Raji (cell line): ENCODE results near the gene IL18R1.

Experiments used
- POLR2A ChIP-seq: IDR thresholded peaks from 2 replicates; pipeline ENCODE4 v1.6.1; 2011; ENCODE audit warnings: low read depth, low read length, control low read depth; ENCODE audit not compliant: insufficient read depth

IL18R1 gene

DNA sequence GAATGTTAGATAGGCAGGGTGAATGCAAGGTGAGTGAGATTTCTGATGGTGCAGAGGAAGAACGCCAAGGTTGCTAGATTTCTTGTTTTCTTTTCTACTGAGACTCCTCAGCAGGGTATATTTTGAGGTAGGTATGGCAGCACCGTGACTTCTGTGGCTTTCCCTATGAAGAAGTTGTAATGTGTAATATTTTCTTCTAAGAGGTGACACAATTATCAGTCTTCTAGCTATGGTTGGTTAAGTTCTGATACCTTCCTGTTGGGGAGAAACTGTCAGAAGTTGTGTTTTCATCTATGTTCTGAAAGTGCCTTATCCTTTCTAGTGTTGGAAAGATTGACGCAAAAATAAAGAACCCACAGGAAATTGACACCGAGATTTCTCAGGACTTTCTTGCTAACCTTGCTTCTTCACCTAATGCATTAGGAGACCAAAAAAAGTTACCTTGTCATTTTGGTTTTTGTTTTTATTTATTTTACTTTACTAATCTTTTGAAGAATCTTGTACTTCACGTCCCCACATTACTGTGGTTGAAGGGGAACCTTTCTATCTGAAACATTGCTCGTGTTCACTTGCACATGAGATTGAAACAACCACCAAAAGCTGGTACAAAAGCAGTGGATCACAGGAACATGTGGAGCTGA is 11.9 kb downstream of the IL18R1 start:
- no peak for TF ChIP-seq POLR2A

DNA sequence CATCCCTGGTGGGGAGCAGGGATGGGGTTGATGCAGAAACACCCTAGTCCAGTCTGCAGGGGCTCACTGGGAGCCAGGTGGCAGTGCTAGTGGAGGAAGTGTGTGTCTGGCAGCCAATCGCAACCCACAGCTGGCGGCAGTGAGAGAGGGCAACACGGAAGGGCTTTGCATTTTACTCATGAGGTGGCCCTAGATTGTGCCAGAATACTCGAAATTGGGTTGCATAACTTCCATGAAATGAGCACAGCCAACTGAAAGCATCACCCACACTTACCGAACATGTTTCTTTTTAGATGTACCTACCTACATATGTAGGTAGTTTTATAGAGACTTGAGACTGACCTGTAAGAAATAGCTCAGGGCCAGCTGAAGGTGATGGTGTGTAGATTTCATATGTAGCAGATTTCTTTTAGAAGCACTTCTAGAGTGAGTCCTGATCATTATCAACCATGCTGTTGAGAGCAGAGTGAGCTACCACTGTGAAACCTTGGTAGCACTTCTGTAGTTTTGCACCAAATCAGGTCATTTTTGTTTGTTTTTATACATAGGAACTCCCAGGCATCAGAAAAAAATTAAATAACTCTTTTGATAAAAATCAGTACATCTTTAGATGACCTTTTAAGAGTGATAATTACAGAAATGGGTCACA is 13.0 kb downstream of the IL18R1 start:
- no peak for TF ChIP-seq POLR2A

DNA sequence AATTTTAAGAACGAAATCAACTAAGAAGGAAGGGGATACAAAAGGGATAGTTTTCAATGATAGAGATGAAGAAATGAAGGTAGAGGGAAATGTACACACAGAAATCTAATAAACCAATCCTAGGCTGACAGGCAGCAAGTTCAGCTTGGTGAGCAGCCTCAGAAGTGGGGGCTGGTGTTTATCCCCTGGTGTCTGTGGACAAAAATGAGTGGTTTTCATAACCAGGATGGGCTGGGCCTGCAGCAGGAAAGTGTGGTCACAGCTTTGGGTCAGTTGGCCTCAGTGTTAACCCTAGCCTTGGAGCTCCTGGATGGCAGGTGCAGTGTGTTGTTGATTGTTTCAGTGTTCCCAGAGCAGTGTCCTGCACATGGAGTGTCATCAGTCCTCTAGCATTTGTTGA is 14.3 kb downstream of the IL18R1 start:
- TF ChIP-seq POLR2A = no peak

DNA sequence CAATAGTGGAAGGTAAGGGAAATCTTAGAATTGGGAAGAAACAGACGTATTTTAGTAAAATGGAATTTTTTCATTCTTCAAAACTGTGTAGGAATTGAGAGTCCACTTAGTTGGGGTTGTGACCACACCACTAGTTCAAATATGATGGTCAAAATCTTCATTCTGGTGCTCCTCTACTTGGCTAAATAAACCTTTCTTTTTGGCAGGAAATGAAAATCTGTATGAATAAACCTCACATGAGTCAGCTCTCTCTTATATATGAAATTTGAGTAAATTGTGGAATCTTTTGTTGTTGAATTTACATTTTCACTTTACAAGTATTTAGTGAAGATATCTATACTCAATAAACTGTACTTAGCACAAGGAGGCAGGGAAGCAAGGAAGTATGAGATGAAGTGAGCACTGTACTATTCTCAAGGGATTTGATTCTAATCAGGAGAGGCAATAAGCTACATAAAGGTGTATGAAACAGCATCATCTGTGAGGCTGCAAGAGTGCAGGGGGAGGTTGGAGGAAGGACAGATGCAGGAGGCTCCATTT is 20.5 kb downstream of the IL18R1 start:
- no peak for TF ChIP-seq POLR2A

DNA sequence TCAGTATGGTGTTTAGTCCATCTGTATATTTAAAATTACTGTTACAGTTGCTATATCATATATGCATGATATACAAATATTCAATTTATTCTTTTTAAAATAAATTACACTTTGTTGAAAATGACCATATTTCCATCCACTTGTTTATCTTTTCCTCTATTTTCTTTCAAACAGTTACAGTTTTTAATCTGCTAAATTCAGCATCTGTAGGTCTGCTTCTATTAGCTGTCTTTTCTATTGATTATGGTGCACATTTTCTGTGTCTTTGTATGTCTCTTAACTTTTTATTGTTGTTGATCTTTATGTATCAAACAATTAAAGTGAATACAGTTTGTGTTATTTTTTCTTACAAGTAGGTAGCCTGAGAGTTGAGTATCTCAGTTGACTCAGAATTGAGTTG is 28.1 kb downstream of the IL18R1 start:
- no peak for TF ChIP-seq POLR2A

DNA sequence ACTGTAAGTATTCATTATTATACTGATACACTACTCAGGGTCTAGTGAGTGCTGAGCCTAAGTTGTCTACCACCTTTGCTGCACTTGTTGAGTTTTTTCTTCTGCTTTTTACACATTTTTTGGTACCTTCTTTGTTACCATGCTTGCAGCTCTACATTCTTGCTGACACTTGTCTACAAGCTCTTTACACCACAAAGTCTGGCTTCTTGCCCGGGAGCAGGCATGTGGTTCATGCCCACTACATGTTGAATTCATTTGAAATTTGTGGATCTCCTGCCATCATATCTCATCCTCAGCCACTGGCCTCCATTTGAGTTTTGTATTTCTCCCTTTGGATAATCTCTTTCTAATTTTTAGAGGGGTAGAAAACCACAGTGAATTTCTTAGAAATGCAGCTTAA is 29.9 kb downstream of the IL18R1 start:
- TF ChIP-seq POLR2A = no peak

DNA sequence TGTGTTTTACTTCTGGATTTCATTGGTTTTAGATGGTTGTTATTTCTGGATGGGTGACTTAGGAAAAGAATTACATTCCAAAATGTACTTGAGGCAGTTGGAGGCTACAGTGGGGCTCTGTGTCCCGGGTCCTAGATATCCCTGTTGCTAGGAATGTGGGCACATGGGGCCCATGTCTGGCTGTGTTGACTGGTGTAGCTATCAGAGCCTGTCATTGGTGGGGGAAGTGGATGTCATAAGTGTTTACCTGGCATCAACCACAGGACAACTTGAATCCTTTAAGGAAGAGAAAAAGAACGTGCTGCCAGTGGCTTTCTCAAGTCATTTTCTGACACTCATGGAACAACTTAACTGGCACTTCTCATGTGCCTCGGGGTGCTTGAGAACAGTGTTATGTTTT is 30.4 kb downstream of the IL18R1 start:
- TF ChIP-seq POLR2A = no peak

DNA sequence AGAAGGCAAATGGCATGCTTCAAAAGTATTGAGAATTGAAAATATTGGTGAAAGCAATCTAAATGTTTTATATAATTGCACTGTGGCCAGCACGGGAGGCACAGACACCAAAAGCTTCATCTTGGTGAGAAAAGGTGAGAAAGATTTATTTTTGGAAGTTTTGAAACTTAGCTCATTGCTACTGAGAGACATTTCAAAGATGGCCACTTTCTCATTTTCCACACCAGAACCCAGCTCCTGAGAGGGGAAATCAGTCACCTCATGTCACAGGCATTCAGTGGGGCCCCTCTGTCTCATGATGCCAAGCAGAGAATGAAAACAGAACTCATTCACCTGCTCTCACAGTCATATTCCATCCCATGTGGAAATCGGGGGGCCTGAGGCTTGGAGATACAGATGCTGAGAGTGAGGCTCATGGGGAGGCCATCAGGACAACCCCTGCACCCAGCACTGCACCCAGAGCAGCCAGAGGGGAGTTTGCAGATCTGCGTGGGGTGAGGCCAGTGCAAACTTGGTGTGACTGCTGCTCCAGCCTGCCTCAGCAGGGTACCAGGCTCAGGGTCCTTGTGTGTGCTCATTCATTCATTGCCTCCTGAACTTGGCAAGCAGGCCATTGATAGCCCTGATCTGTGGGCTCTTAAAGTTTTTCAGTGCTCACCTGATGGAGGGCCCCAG is 31.4 kb downstream of the IL18R1 start:
- TF ChIP-seq POLR2A = no peak

DNA sequence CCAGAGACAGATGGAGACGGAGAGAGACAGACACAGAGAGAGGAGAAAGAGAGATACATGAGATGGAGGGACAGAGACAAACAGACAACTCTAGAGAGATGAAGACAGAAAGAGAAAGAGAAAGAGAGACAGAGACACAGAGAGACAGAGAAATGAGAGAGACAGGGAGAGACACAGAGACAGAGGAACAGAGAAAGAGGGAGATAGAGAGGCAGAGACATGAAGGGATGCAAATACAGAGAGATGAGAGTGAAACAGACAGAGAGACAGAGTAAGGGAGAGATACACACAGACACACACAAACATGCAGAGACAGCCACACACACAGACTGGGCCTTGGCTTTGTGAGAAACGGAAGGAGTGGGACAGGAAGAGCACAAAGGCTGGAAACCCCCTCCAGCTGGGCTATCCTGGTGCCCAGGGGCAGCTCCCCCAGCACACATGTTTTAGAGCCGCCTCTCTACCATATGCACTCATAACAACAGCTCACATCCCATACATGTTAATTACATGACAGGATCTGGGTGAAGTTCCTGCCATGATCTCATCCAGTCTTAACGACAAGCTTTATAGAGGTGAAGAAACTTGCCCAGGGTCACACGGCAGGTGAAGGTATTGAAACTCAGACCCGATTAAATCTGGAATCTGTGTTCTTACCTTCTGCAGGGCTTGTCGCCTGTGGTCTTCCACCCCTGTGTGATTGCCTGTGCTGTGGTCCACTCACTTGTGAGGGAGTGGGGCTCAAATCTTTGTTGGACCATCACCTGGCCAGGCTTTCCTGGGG is 32.4 kb downstream of the IL18R1 start:
- TF ChIP-seq POLR2A = no peak

DNA sequence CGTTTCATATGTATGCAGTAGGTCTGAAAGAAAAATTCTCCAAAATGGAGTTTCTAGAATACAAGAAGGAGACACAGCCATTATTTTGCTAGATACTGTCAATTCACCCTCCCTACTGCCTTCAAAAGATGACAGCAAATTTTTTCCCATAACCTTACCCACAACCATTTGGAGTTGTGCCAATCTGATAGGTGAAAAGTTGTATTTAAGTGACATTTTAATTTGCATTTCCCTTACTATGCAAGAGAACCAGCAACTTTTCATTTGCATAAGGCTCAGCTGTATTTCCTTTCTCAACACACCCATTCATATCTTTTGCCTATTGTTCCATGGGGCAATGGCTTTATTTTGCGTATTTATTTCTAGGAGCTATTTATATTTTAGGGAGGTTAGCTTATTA is 36.0 kb downstream of the IL18R1 start:
- TF ChIP-seq POLR2A = no peak

DNA sequence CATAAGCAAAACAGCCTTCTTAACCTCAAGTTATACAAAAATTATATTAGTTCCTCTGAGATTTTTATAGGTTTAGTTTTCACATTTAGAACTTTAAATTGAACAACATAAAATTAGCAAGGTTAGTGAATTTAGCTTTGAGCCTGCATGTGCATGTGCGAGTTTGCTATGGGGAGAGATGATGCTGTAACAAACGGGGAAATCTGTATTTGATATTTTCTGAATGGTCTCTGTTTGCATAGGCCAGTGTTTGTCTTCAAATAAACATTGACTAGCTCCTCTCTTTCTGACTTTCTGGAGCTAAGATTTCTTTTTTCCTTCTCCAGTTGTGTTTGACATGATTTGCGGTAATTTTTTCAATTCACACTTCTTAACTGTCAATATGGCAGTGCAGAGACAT is 36.5 kb downstream of the IL18R1 start:
- TF ChIP-seq POLR2A = no peak

DNA sequence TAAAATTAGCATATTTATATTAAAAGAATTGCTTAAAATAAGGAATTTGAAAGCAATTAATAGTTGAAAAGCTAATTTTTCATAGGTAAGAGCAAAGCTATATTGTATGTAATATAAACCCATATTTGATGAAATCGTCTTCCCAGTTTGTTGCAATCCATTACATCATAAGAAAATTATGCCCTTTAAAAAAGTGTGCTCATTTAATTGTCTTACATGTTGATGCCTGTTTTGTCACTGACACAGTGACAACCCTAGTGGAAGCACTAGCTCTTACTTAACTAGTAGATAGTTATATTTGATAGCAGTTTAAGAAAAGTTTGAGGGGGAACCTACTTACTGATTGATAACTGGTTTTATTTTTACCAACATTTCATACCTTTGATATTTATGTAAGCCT is 37.3 kb downstream of the IL18R1 start:
- TF ChIP-seq POLR2A = no peak

DNA sequence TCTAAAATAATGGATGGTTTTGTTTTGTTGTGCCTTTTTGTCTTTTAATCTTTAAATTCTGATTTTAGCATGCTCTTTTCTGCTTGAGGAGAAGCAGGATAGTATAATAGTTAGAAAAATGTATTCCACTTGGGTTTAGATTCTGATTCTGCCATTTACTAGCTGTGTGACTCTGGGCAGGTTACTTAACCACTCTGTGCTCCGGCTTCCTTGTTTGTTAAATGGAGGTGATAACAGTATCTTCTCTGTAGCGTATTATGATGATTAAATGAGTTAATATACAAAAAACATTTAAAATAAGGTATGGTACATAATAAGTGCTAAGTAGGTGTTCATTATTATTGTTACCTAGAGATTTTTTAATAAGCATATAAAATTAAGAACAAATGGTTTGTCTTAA is 40.4 kb downstream of the IL18R1 start:
- TF ChIP-seq POLR2A = no peak

DNA sequence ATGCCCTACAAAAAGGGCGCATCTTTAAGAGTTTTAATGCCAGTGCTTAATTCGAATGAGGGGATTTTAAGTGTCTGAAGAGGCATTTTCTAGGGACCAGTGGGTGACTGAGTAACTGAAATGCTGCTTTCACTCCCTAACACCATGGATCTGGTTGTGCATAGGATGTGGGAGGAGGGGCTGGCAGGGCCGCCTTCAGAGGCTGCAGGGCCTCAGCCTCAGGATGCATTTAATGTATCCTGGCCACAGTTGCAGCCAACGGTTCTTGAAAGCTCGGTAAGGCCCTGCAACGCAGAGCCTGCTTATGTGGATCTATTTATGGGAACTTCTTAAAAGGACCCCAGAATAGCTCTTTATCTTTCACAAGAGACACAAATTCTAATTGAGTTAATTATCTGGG is 41.6 kb downstream of the IL18R1 start:
- no peak for TF ChIP-seq POLR2A

DNA sequence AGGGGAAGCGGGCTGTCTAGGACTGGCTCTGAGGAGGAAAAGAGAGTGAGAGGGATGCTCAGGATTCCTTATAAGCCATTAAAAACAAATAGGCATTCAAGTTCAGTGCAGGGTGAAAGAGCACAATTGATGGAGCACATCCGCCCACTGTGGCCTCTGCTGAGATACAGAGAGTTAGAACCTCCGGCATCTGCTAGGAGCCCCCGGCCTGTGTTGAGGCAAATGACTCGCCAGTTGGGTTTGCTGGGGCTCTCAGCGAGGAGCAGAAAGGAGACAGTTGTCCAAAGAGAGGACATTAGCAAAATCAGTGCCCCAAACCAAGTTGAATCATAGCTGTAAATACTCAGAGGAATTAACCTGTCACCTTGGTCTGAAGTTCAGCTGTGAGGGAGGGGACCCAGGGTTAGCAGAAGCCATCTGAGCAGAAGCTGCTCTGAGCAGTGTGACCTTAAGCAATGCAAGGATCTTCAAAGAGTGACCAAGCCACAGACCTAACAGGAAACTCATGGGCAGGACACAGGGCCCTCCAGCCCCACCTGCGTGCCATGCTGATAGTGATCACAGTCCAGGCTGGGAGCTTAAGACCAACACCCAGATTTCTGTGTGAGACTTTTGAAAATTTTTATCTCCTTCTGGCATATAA is 44.0 kb downstream of the IL18R1 start:
- no peak for TF ChIP-seq POLR2A

DNA sequence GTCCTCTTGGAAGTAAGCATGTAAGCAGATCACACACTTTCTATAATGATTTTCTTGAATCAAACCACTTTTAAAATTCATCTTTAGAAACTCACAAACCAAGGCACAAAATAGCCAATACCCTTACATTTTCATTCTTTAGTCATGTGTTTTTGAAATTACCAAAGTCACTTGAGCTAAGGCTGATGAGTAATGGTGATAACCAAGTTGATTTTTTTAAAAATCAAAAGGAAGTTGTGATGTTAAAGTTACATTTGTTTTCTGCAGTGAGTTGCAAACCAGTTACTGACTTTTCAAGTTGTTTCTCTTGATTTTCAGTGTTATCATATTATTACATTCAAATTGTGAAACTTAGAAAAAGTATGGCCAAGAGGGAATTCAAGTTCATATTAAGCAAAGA is 45.9 kb downstream of the IL18R1 start:
- no peak for TF ChIP-seq POLR2A

DNA sequence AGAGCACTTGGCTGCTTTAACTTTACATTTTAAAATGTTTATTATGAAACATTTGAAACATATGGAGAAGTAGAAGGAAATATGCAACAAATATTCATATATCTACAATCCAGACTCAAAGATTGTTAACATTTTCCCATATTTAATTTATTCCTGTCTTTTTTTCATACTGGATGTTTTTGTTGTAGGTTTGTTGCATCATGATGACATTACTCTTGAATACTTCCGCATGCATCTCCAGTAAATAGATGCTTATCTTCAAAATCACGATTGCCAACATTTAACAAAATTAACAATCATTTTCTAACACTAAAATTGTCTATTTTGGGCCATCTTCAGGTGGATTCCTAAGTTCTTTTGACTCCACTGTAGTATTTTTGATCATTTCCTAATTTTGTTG is 46.3 kb downstream of the IL18R1 start:
- TF ChIP-seq POLR2A = no peak
